Stimulated activated CD8-positive, alpha-beta memory T cell treated with anti-CD3 and anti-CD28 coated beads, Interleukin-12 subunit alpha, Interleukin-12 subunit beta, amount 100 ng/mL, for 4 hours (primary cell): ENCODE measurements around the gene PRR16.

Experiments
- DNase-seq: peaks from one replicate; pipeline ENCODE4 v3.0.0-alpha.2; 2020; ENCODE audit warnings: low read depth

The PRR16 gene

GRCh38 chr5:120576588-120576987 lies 112.5 kb downstream of the PRR16 start:
- no peak for DNase-seq

GRCh38 chr5:120582635-120583034 lies 118.5 kb downstream of the PRR16 start:
- no peak for DNase-seq

GRCh38 chr5:120586646-120587045 lies 122.5 kb downstream of the PRR16 start:
- DNase-seq = no peak

GRCh38 chr5:120591911-120592310 lies 127.8 kb downstream of the PRR16 start:
- DNase-seq = no peak

- DNase-seq = no peak
Measured at GRCh38 chr5:120599576-120599975, 135.5 kb downstream of the PRR16 start.

GRCh38 chr5:120600639-120601038 lies 136.5 kb downstream of the PRR16 start:
- no peak for DNase-seq

GRCh38 chr5:120602033-120602432 lies 137.9 kb downstream of the PRR16 start:
- no peak for DNase-seq

- no peak for DNase-seq
Measured at GRCh38 chr5:120604884-120605283, 140.8 kb downstream of the PRR16 start.

GRCh38 chr5:120605325-120606079 lies 141.4 kb downstream of the PRR16 start:
- DNase-seq = no peak

GRCh38 chr5:120609570-120609969 lies 145.5 kb downstream of the PRR16 start:
- no peak for DNase-seq

- DNase-seq = no peak
Measured at GRCh38 chr5:120610145-120610544, 146.0 kb downstream of the PRR16 start.

- DNase-seq = no peak
Measured at GRCh38 chr5:120613729-120614128, 149.6 kb downstream of the PRR16 start.

GRCh38 chr5:120614531-120615180 lies 150.6 kb downstream of the PRR16 start:
- DNase-seq = no peak

- DNase-seq = no peak
Measured at GRCh38 chr5:120615967-120616645, 152.0 kb downstream of the PRR16 start.

GRCh38 chr5:120621339-120621738 lies 157.2 kb downstream of the PRR16 start:
- no peak for DNase-seq

GRCh38 chr5:120624021-120624563 lies 160.0 kb downstream of the PRR16 start:
- no peak for DNase-seq

- no peak for DNase-seq
Measured at GRCh38 chr5:120628156-120628555, 164.1 kb downstream of the PRR16 start.

- DNase-seq = no peak
Measured at GRCh38 chr5:120630550-120630949, 166.4 kb downstream of the PRR16 start.

GRCh38 chr5:120631611-120632010 lies 167.5 kb downstream of the PRR16 start:
- DNase-seq = no peak

- DNase-seq = no peak
Measured at GRCh38 chr5:120632430-120632829, 168.3 kb downstream of the PRR16 start.

- no peak for DNase-seq
Measured at GRCh38 chr5:120638449-120638848, 174.3 kb downstream of the PRR16 start.

- DNase-seq = no peak
Measured at GRCh38 chr5:120640778-120641177, 176.7 kb downstream of the PRR16 start.

- no peak for DNase-seq
Measured at GRCh38 chr5:120644516-120644915, 180.4 kb downstream of the PRR16 start.
